GM12878 (cell line): Measurements from ENCODE around the gene CENPC. TPM values are rescaled to one million over a fixed set of nuclear protein-coding genes. Genes with fewer than 3 reads are reported as not detected.

Experiments
- ATAC-seq: fragments of 200-7000 bp; cut with Tn5 transposase; 3 replicates; pipeline ENCODE4 v1.9.1; 2020; ENCODE audit warnings: mild to moderate bottlenecking, moderate library complexity
- BruUV-seq: library from RNA; stranded (reverse); fragments of 400-500 nt; replicated peaks from 2 replicates; lab custom pipeline; 2021; lab: Mats Ljungman, UMichigan
- CTCF ChIA-PET: fragments of 300-600 bp; sonication (Branson Sonifier 250); formaldehyde crosslinking; extraction: SDS; loops from one replicate; lab custom pipeline; 2021; ENCODE audit warnings: inconsistent platforms; lab: Yijun Ruan, JAX
- POLR2A ChIA-PET: fragments of 350-600 bp; formaldehyde crosslinking; extraction: SDS; loops from one replicate; lab custom pipeline; 2021; ENCODE audit warnings: inconsistent platforms; lab: Charles Lee
- RAD21 ChIA-PET: fragments of 300-600 bp; sonication (Branson Sonifier 250); formaldehyde crosslinking; loops from one replicate; lab custom pipeline; 2023; ENCODE audit warnings: antibody characterized with exemption; ENCODE audit not compliant: unreplicated experiment; lab: Charles Lee
- SMC1A ChIA-PET: fragments of 300-600 bp; sonication (Branson Sonifier 250); formaldehyde crosslinking; loops from one replicate; lab custom pipeline; 2023; ENCODE audit not compliant: unreplicated experiment, uncharacterized antibody; lab: Charles Lee
- DNase-seq: peaks from one replicate; pipeline ENCODE4 v3.0.0-alpha.2; 2011; ENCODE audit warnings: low read depth, low spot score
- FAIRE-seq: peaks from 3 replicates; lab custom pipeline; 2011; peaks lifted over from hg19 to GRCh38; lab: Jason Lieb, UNC
- H2AFZ ChIP-seq: 2 replicates; pipeline ENCODE4 v1.6.0; 2011; ENCODE audit warnings: low read depth, low read length, control low read depth; ENCODE audit not compliant: control insufficient read depth
- H3K27ac ChIP-seq: 2 replicates; pipeline ENCODE4 v1.5.1; 2011; ENCODE audit warnings: control low read depth; ENCODE audit not compliant: control insufficient read depth, insufficient read depth
- H3K27me3 ChIP-seq, 2 experiments: replicated peaks in 1 of 2; 2 replicates each; pipeline versions ENCODE4 v1.6.0 to v1.6.1; 2011; ENCODE audit warnings: low read length in 1 of 2; ENCODE audit not compliant: control insufficient read depth in 2 of 2, insufficient read depth in 2 of 2
- H3K36me3 ChIP-seq, 2 experiments: 2 replicates each; pipeline ENCODE4 v1.5.1; 2011; ENCODE audit warnings: low read length in 1 of 2; ENCODE audit not compliant: control insufficient read depth in 2 of 2, insufficient read depth in 2 of 2
- H3K4me1 ChIP-seq: 2 replicates; pipeline ENCODE4 v1.6.1; 2011; ENCODE audit warnings: mild to moderate bottlenecking, low read length, moderate library complexity, mixed read lengths; ENCODE audit not compliant: control insufficient read depth, insufficient read depth
- H3K4me2 ChIP-seq: 2 replicates; pipeline ENCODE4 v1.6.0; 2011; ENCODE audit warnings: control low read depth; ENCODE audit not compliant: control insufficient read depth, insufficient read depth
- H3K4me3 ChIP-seq: fragments of 200-600 bp; sonication (generic); 2 replicates; pipeline ENCODE4 v1.5.1; 2016
- H3K79me2 ChIP-seq: 2 replicates; pipeline ENCODE4 v1.6.0; 2011; ENCODE audit warnings: low read length; ENCODE audit not compliant: control insufficient read depth, insufficient read depth
- H3K9ac ChIP-seq: 2 replicates; pipeline ENCODE4 v1.8.0; 2011; ENCODE audit warnings: low read length, control low read depth, mixed read lengths; ENCODE audit not compliant: control insufficient read depth, insufficient read depth
- H3K9me3 ChIP-seq: replicated peaks from 3 replicates; pipeline ENCODE4 v1.5.1; 2011; ENCODE audit warnings: mild to moderate bottlenecking, low read length; ENCODE audit not compliant: control insufficient read depth, insufficient read depth
- H4K20me1 ChIP-seq: 2 replicates; pipeline ENCODE4 v1.6.0; 2011; ENCODE audit not compliant: control insufficient read depth, insufficient read depth
- NRF1 ChIP-seq: conservative IDR thresholded peaks from 2 replicates; pipeline ENCODE4 v1.6.1; 2011; ENCODE audit warnings: mild to moderate bottlenecking, low read depth, low read length, improper control_type of control experiment
- SRF ChIP-seq, 2 experiments: IDR thresholded peaks; 2 replicates each; pipeline ENCODE4 v1.6.1; 2011; ENCODE audit warnings: low read depth in 2 of 2, low read length in 2 of 2, mild to moderate bottlenecking in 1 of 2, moderate library complexity in 1 of 2
- STAT1 ChIP-seq: fragments of 450-650 bp; conservative IDR thresholded peaks from 2 replicates; pipeline ENCODE4 v1.6.1; 2014; ENCODE audit warnings: antibody characterized with exemption, mild to moderate bottlenecking
- in situ Hi-C: fragments of 300-500 bp; cut with MboI; formaldehyde crosslinking; loops from 9 replicates; pipeline ENCODE4 v1.14.3; 2018; ENCODE audit warnings: mixed read lengths
- intact Hi-C: fragments of 100-400 bp; cut with micrococcal nuclease; formaldehyde crosslinking; loops from one replicate; pipeline ENCODE4 v1.14.2; 2022; ENCODE audit not compliant: unreplicated experiment
- polyA plus RNA-seq, 11 experiments: library from polyadenylated mRNA; depleted of rRNA in 4 of 11; unstranded in 6 of 11; stranded (reverse) in 5 of 11; fragments of >200 nt; fragmentation: Nextera tagmentation in 4 of 11; fragmentation: Illumina TruSeq in 1 of 11; extraction: Ambion mirVana in 4 of 11; extraction: Trizol in 1 of 11; gene quantifications; 1 replicate in 1 of 11; 2 replicates in 10 of 11; pipeline versions ENCODE4 v1.2.1 to v1.2.3, GENCODE V29; 2011 to 2016; ENCODE audit warnings: inconsistent platforms in 2 of 11, missing spikeins in 2 of 11, low read depth in 1 of 11
- total RNA-seq, 4 experiments: library from RNA; depleted of rRNA in 3 of 4; stranded (reverse); fragments of >200 nt in 3 of 4; fragmentation: Illumina TruSeq in 1 of 4; extraction: Trizol in 1 of 4; gene quantifications; 2 replicates each; pipeline versions ENCODE4 v1.2.1 to v1.2.3, GENCODE V29; 2013 to 2021
- TF ChIP-seq, protein P1 (sequence below): fragments of 450-650 bp; IDR thresholded peaks from 2 replicates; pipeline ENCODE4 v1.6.1; 2017; ENCODE audit warnings: mild to moderate bottlenecking, moderate library complexity

The CENPC gene
- total and polyA plus RNA-seq, 10 of the 15 experiments (the other 5 are each of a cell fraction or from before 2014, with no cell fraction given), result 13.1 to 34.9 (median 20.3) TPM

DNA sequence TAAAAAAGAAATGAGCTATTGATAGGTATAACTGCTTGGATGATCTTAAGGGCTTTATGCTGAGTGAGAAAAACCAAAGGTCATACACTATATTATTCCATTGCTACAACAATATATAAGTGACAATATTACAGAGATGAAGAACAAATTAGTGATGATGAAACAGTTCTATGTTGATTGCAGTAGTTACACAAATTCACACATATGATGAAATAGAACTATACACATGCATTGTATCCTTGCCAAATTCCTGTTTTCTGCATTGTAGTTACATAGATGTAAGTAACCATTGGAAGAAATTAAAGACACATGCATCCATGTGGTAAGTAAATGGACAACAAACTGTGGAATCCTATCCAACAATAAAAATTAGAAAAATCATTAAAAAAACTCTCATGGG is 76.5 kb downstream of the CENPC start:
- ATAC-seq (no peak), FAIRE-seq (no peak), DNase-seq (no peak)
- Histone ChIP-seq H3K9me3 (no peaks in the 10 kb centered on the region), H3K36me3 (peaks cover 0 to 5% of the 10 kb centered on the region in 2 experiments; a peak in 3 of 4 replicates), H3K4me1 (no peaks in the 10 kb centered on the region), H3K79me2 (no peaks in the 10 kb centered on the region), H4K20me1 (no peaks in the 10 kb centered on the region), H2AFZ (no peak overlapping the region), H3K4me3 (no peak overlapping the region), H3K4me2 (no peak overlapping the region), H3K27me3 (no peaks in the 10 kb centered on the region), H3K9ac (no peak overlapping the region), H3K27ac (no peak overlapping the region)
- RAD21 ChIA-PET, result no interaction called here
- BruUV-seq, result no TSS peak
- in situ Hi-C loops (no loop called here), intact Hi-C loops (no loop called here)
- SMC1A ChIA-PET, result no interaction called here
- CTCF ChIA-PET, result no interaction called here
- TF ChIP-seq, protein P1, sequence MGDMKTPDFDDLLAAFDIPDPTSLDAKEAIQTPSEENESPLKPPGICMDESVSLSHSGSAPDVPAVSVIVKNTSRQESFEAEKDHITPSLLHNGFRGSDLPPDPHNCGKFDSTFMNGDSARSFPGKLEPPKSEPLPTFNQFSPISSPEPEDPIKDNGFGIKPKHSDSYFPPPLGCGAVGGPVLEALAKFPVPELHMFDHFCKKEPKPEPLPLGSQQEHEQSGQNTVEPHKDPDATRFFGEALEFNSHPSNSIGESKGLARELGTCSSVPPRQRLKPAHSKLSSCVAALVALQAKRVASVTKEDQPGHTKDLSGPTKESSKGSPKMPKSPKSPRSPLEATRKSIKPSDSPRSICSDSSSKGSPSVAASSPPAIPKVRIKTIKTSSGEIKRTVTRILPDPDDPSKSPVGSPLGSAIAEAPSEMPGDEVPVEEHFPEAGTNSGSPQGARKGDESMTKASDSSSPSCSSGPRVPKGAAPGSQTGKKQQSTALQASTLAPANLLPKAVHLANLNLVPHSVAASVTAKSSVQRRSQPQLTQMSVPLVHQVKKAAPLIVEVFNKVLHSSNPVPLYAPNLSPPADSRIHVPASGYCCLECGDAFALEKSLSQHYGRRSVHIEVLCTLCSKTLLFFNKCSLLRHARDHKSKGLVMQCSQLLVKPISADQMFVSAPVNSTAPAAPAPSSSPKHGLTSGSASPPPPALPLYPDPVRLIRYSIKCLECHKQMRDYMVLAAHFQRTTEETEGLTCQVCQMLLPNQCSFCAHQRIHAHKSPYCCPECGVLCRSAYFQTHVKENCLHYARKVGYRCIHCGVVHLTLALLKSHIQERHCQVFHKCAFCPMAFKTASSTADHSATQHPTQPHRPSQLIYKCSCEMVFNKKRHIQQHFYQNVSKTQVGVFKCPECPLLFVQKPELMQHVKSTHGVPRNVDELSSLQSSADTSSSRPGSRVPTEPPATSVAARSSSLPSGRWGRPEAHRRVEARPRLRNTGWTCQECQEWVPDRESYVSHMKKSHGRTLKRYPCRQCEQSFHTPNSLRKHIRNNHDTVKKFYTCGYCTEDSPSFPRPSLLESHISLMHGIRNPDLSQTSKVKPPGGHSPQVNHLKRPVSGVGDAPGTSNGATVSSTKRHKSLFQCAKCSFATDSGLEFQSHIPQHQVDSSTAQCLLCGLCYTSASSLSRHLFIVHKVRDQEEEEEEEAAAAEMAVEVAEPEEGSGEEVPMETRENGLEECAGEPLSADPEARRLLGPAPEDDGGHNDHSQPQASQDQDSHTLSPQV, result no peak
- TF ChIP-seq STAT1, result no peak
- TF ChIP-seq SRF (IDR thresholded peaks at IDR 0.05; ENCODE audit: low read depth in 2 of 2, low read length in 2 of 2), result no peak
- no peak for TF ChIP-seq NRF1
- POLR2A ChIA-PET, result no interaction called here
